ENCODE measurements around the gene KATNAL1. TPM values are rescaled to one million over a fixed set of nuclear protein-coding genes. Genes with fewer than 3 reads are reported as not detected.

Gene KATNAL1
- total and polyA plus RNA-seq, 2 donors: 12.3 to 56.4 TPM

DNA sequence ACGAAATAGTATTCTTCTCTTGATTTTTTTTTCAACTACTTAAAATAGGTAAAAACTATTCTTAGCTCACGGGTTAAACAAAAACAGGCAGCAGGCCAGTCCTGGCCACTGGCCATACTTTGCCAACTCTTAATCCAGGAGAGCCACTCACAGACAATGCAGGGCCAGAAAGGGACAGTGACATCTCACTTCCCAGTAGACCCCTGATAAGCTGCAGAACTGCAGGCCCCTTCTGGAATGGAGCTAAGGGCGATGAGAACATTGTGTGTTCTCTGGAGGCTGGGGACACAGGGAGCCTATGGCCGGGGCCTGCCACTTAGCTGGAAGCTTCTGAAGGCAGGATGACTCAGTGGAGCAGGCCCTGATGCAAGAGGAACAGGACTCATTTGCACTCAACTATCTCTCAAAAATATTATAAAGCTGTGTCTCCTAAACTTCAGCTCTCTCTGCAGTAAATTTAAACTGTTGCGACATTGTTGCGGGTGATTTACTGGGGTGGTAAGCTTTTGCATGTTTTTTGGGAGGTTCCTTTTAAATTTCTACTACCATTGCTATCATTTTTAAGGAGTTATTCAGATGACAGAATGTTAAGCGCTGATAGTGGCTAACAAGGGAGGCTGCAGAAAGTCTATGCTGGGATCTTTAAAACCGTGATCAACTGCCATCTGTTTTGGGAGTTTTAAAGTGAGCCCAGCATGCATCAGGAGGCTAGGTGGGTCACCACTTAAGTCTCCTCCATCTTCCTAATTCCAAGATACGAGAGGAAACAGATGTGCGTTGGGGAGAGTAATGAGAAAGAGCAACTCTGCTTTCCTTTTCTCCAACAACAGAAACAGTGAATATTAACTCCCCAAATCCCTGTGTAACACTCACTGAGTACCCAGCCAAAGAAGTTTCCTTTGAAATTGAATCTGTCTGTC lies 33.2 kb upstream of the KATNAL1 start:
- H3K4me1 ChIP-seq (ENCODE audit: insufficient read depth): no peaks in the 10 kb centered on the region
- H3K4me3 ChIP-seq (ENCODE audit: low read depth, low read length): no peak overlapping the region
- DNase-seq (ENCODE audit: extremely low spot score): no peak
- peak overlapping the region; percentile 55 for H3K27ac ChIP-seq (ENCODE audit: low read depth)
- 30% methylated on average over 10 of the region's 10 CpGs for WGBS
- H3K36me3 ChIP-seq (ENCODE audit: insufficient read depth): no peaks in the 10 kb centered on the region

- Histone ChIP-seq H3K4me3 (ENCODE audit: low read depth, low read length) (no peak overlapping the region), H3K36me3 (ENCODE audit: insufficient read depth) (no peaks in the 10 kb centered on the region), H3K4me1 (ENCODE audit: insufficient read depth) (no peaks in the 10 kb centered on the region), H3K27ac (ENCODE audit: low read depth) (no peak overlapping the region)
- WGBS: 68% methylated on average over 12 of the region's 12 CpGs
- DNase-seq (ENCODE audit: extremely low spot score): no peak
These were observed 32.5 kb upstream of the KATNAL1 start for GRCh38 chr13:30339738-30340330.

DNA sequence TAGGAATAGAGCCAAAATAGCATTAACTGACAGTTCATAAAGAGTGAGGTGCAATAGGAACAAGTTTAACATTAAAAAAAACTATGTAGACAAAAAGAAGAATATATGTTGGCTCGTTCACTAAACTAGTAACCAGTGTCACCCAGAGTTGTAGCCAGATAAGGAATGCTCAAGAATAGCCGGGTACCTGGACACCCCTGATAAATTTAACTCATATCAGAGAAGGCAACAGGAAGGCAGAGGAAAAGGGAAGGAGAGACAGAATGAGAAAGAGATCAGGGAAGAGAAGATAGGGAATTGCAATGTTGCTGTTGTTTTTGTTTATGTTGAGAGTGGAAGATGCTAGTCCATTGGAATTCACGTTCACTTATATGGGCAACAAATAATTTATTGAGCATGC lies 31.6 kb upstream of the KATNAL1 start:
- H3K36me3 ChIP-seq (ENCODE audit: insufficient read depth): no peaks in the 10 kb centered on the region
- no peak overlapping the region for H3K27ac ChIP-seq (ENCODE audit: low read depth)
- DNase-seq (ENCODE audit: extremely low spot score): no peak
- WGBS: 81% methylated on average over 3 of the region's 3 CpGs
- no peak overlapping the region for H3K4me3 ChIP-seq (ENCODE audit: low read depth, low read length)
- H3K4me1 ChIP-seq (ENCODE audit: insufficient read depth): no peaks in the 10 kb centered on the region

GRCh38 chr13:30338331-30338851 lies 31.0 kb upstream of the KATNAL1 start:
- no peak for DNase-seq (ENCODE audit: extremely low spot score)
- Histone ChIP-seq H3K4me1 (ENCODE audit: insufficient read depth) (no peaks in the 10 kb centered on the region), H3K4me3 (ENCODE audit: low read depth, low read length) (no peak overlapping the region), H3K36me3 (ENCODE audit: insufficient read depth) (no peaks in the 10 kb centered on the region), H3K27ac (ENCODE audit: low read depth) (no peak overlapping the region)
- WGBS: 77% methylated on average over 6 of the region's 6 CpGs

DNA sequence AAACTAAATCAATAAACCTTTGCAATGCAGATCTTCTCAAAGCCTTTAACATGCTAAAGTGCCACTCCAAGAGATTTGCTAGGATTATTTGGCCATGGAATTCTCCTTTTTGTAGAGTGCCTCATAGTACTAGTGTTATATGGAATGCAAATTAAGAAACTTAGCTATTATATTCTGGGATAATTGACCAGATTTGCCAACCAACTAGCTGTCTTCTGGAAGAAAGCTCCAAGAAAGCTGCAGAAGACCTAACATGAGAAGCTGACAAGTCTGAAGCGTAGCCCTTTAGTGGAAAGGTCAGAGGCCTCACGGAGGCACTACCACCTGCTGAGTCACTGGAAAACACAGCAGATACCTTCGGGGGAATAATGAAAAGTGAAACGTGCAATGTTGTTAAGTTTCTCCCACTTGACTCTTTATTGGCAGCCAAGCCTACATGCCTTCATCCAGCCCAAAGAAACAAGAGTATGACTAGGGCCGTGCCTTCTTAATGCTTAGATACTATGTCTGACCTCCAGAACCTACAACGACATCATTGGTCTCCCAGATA lies 29.8 kb upstream of the KATNAL1 start:
- H3K36me3 ChIP-seq (ENCODE audit: insufficient read depth): no peaks in the 10 kb centered on the region
- H3K27ac ChIP-seq (ENCODE audit: low read depth): no peak overlapping the region
- no peaks in the 10 kb centered on the region for H3K4me1 ChIP-seq (ENCODE audit: insufficient read depth)
- DNase-seq (ENCODE audit: extremely low spot score): no peak
- no peak overlapping the region for H3K4me3 ChIP-seq (ENCODE audit: low read depth, low read length)
- WGBS: 87% methylated on average over 6 of the region's 6 CpGs

GRCh38 chr13:30334663-30335386 lies 27.5 kb upstream of the KATNAL1 start:
- no peak overlapping the region for H3K4me3 ChIP-seq (ENCODE audit: low read depth, low read length)
- H3K27ac ChIP-seq (ENCODE audit: low read depth): no peak overlapping the region
- no peaks in the 10 kb centered on the region for H3K36me3 ChIP-seq (ENCODE audit: insufficient read depth)
- no peak for DNase-seq (ENCODE audit: extremely low spot score)
- 87% methylated on average over 13 of the region's 13 CpGs for WGBS
- no peaks in the 10 kb centered on the region for H3K4me1 ChIP-seq (ENCODE audit: insufficient read depth)

DNA sequence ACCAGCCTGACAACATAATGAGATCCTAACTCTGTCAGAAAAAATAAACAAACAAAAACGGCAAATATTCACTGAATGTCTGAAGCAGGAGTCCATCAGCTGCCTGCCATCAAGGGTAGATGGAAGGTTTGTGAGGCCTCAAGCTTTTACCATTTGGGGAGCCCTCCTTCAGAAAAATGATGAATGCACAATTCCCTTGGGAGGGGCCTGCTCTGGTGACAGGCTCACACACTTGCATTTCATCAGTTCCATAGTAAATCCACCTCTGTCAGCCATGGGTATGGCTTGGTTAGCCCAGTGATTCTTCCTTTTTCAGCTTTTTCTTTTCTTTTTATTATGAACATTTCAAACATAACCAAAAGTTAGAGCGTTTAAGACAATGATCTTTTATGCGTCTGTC lies 26.3 kb upstream of the KATNAL1 start:
- H3K4me1 ChIP-seq (ENCODE audit: insufficient read depth): no peaks in the 10 kb centered on the region
- H3K27ac ChIP-seq (ENCODE audit: low read depth): no peak overlapping the region
- 60% methylated on average over 3 of the region's 3 CpGs for WGBS
- no peak for DNase-seq (ENCODE audit: extremely low spot score)
- H3K4me3 ChIP-seq (ENCODE audit: low read depth, low read length): no peak overlapping the region
- H3K36me3 ChIP-seq (ENCODE audit: insufficient read depth): no peaks in the 10 kb centered on the region

DNA sequence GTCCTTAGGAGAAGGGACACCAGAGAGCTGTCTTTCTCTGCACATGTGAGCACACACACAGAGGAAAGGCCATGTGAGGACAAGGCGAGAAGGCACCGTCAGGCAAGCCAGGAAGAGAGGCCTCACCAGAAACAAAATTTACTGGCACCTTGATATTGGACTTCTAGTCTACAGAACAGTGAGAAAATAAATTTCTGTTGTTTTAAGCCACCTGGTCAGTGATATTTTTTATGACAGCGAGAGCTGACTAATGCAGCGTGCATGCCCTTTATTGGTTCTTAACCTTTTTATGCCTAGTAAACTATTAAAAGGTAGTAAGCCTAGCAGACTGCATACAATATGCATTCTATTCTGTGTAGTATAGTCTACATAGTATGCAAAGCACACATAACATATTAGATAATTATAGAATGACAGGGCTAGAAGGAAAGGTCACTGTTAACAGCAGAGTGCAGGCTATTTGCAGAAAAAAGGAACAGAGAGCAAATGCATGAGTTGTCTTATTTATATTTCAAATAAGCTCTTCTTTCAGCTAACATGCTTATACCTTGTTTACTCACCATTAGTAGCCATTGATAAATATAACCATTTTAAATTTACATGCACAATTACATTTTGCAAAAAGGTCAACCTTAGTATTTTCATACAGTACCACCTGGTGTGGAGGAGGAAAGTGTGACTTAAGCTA lies 25.2 kb upstream of the KATNAL1 start:
- Histone ChIP-seq H3K4me1 (ENCODE audit: insufficient read depth) (no peaks in the 10 kb centered on the region), H3K27ac (ENCODE audit: low read depth) (no peak overlapping the region), H3K36me3 (ENCODE audit: insufficient read depth) (no peaks in the 10 kb centered on the region), H3K4me3 (ENCODE audit: low read depth, low read length) (no peak overlapping the region)
- WGBS: 73% methylated on average over 4 of the region's 4 CpGs
- no peak for DNase-seq (ENCODE audit: extremely low spot score)

DNA sequence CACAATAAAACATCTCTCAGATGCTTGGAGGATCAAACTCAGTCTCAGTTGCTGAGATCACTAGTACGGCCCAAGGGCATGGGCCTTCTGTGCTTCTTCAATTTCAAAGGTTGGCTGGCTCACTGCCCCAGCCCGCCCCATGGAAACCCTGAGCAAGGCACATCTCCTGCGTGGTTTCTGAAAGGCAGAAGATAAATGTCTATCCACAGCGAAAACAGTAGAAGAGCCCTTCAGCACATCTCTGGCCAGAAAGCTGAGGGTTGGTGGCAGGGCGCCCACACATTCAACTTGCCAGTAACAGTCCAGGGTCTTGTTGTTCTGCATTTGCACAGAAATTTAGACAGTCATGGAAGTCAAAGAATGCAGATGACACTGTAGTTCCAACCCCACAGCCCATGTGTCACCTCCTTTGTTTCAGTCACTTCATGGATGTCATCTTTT lies 24.0 kb upstream of the KATNAL1 start:
- no peak for DNase-seq (ENCODE audit: extremely low spot score)
- H3K4me1 ChIP-seq (ENCODE audit: insufficient read depth): no peaks in the 10 kb centered on the region
- 49% methylated on average over 5 of the region's 5 CpGs for WGBS
- no peak overlapping the region for H3K4me3 ChIP-seq (ENCODE audit: low read depth, low read length)
- H3K27ac ChIP-seq (ENCODE audit: low read depth): no peak overlapping the region
- H3K36me3 ChIP-seq (ENCODE audit: insufficient read depth): no peaks in the 10 kb centered on the region

GRCh38 chr13:30329009-30329585 lies 21.7 kb upstream of the KATNAL1 start:
- Histone ChIP-seq H3K4me1 (ENCODE audit: insufficient read depth) (no peaks in the 10 kb centered on the region), H3K36me3 (ENCODE audit: insufficient read depth) (no peaks in the 10 kb centered on the region), H3K4me3 (ENCODE audit: low read depth, low read length) (no peak overlapping the region), H3K27ac (ENCODE audit: low read depth) (no peak overlapping the region)
- WGBS: 78% methylated on average over 2 of the region's 2 CpGs
- no peak for DNase-seq (ENCODE audit: extremely low spot score)

DNA sequence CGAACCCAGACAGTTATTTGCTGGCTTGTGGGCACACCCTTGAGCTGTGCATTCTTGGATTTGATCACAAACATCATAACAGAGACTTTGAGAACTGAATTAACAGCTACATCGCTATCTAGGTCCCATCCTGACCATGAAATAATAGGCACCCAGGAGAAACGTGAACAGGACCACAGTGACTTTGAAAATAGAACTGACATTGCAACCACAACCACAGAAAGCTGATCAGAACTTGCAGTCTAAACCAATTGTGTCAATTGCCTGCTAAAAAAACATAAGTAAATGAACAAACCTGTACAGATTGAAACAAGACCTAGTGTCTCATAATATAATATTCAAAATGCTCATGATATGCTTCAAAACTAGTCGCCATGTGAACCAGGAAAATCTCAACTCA lies 18.3 kb upstream of the KATNAL1 start:
- 85% methylated on average over 4 of the region's 4 CpGs for WGBS
- no peak overlapping the region for H3K4me3 ChIP-seq (ENCODE audit: low read depth, low read length)
- no peak overlapping the region for H3K27ac ChIP-seq (ENCODE audit: low read depth)
- no peaks in the 10 kb centered on the region for H3K36me3 ChIP-seq (ENCODE audit: insufficient read depth)
- no peaks in the 10 kb centered on the region for H3K4me1 ChIP-seq (ENCODE audit: insufficient read depth)
- no peak for DNase-seq (ENCODE audit: extremely low spot score)

- H3K4me1 ChIP-seq (ENCODE audit: insufficient read depth): no peaks in the 10 kb centered on the region
These were observed 16.2 kb upstream of the KATNAL1 start for GRCh38 chr13:30323524-30323923.

DNA sequence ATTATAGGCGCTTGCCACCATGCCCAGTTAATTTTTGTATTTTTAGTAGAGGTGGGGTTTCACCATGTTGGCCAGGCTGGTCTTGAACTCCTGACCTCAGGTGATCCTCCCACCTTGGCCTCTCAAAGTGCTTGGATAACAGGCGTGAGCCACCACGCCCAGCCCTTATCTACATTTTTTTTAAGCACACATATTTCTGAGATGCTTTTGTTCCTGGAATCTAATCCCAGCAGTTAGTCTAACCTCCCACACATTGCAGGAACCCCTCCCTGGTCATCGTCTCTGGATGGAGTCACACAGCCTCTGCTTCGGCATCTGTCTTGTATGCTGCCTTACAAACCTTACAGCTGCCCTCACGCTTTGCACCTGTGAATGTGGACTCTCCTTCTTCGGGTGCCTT lies 15.1 kb upstream of the KATNAL1 start:
- WGBS: 88% methylated on average over 7 of the region's 7 CpGs
- no peak overlapping the region for H3K27ac ChIP-seq (ENCODE audit: low read depth)
- H3K36me3 ChIP-seq (ENCODE audit: insufficient read depth): no peaks in the 10 kb centered on the region
- DNase-seq (ENCODE audit: extremely low spot score): no peak
- H3K4me1 ChIP-seq (ENCODE audit: insufficient read depth): no peaks in the 10 kb centered on the region
- no peak overlapping the region for H3K4me3 ChIP-seq (ENCODE audit: low read depth, low read length)

More at GRCh38 chr13:30323524-30323923, 16.2 kb upstream of the KATNAL1 start:
- H3K4me3 ChIP-seq (ENCODE audit: low read depth, low read length): no peak overlapping the region
- H3K27ac ChIP-seq (ENCODE audit: low read depth): no peak overlapping the region
- DNase-seq (ENCODE audit: extremely low spot score): no peak
- WGBS: 81% methylated on average over 2 of the region's 2 CpGs
- H3K36me3 ChIP-seq (ENCODE audit: insufficient read depth): no peaks in the 10 kb centered on the region

All from urinary bladder (tissue), 4 donors.